ENCODE measurements around the gene PECR. TPM values are rescaled to one million over a fixed set of nuclear protein-coding genes. Genes with fewer than 3 reads are reported as not detected.

The PECR gene
- total and polyA plus RNA-seq, 2 of the 4 experiments (the other 2 are of a cell fraction): 11.4 to 17.7 TPM

- Histone ChIP-seq H3K4me1 (ENCODE audit: control insufficient read depth, insufficient read depth, low read length) (peaks cover 2% of the 10 kb centered on the region; the same call in 1 of the 2 replicates), H2BK20ac (ENCODE audit: low read depth, low read length) (no peak overlapping the region), H3K36me3 (ENCODE audit: control insufficient read depth, insufficient read depth, low read length) (no peaks in the 10 kb centered on the region), H3K18ac (ENCODE audit: low read depth, low read length) (no peak overlapping the region), H3K9me1 (ENCODE audit: insufficient read depth, low read length) (no peaks in the 10 kb centered on the region), H3K79me1 (ENCODE audit: low read depth in 1 of 2, low read length in 2 of 2) (no peaks in the 10 kb centered on the region), H2AFZ (replicated peaks; ENCODE audit: low read length, poor library complexity) (peak overlapping the region; percentile 93), H3K14ac (replicated peaks; ENCODE audit: low read depth, low read length) (peak overlapping the region; percentile 19; the same call in 1 of the 2 replicates), H3K4ac (ENCODE audit: low read depth, low read length) (no peak overlapping the region), H4K91ac (ENCODE audit: insufficient read depth, low read depth, low read length) (no peak overlapping the region), H2BK120ac (ENCODE audit: low read depth, low read length) (no peak overlapping the region), H2AK9ac (replicated peaks; ENCODE audit: low read depth, low read length, poor library complexity) (peak overlapping the region; percentile 22), H2AK5ac (ENCODE audit: low read depth, low read length) (no peak overlapping the region), H4K8ac (ENCODE audit: low read depth in 2 of 2, low read length in 2 of 2) (peak overlapping the region in 1 of 2 experiments; percentile 24; a peak in 1 of 4 replicates), H3K56ac (ENCODE audit: extremely low read depth, insufficient read depth, low read length) (no peak overlapping the region), H3K23ac (ENCODE audit: low read depth, low read length) (peak overlapping the region; percentile 62; the same call in 1 of the 2 replicates), H3K27ac (ENCODE audit: insufficient read depth, low read length) (no peak overlapping the region), H4K5ac (ENCODE audit: low read depth, low read length) (no peak overlapping the region), H3K9ac (ENCODE audit: low read depth, low read length) (peak overlapping the region; percentile 44; the same call in 1 of the 2 replicates), H3K4me2 (ENCODE audit: low read depth, low read length) (peak overlapping the region; percentile 100), H3K9me3 (ENCODE audit: control insufficient read depth, insufficient read depth, low read length) (no peaks in the 10 kb centered on the region), H3K4me3 (ENCODE audit: insufficient read depth, low read depth, low read length) (peak overlapping the region; percentile 89), H2BK5ac (ENCODE audit: low read depth, low read length, poor library complexity, severe bottlenecking) (no peak overlapping the region), H3K27me3 (ENCODE audit: control insufficient read depth, insufficient read depth, low read length) (no peaks in the 10 kb centered on the region), H4K20me1 (ENCODE audit: insufficient read depth, low read length) (no peaks in the 10 kb centered on the region), H2BK15ac (ENCODE audit: low read depth, low read length) (no peak overlapping the region)
- DNase-seq (no peak), ATAC-seq (ENCODE audit: low read depth) (peak; percentile 5; the same call in 1 of the 2 replicates)
- 10% methylated on average over 3 of the region's 6 CpGs; no CpG with 5 or more reads in 1 of the 2 experiments for WGBS, 2 experiments (ENCODE audit: extremely low coverage in 2 of 2, insufficient read length in 1 of 2)
- POLR2A ChIA-PET (ENCODE audit: unreplicated experiment): no interaction called here
- TF ChIP-seq MAFK (IDR thresholded peaks at IDR 0.05; ENCODE audit: low read depth, low read length): peak; percentile 87
- TF ChIP-seq POLR2A (IDR thresholded peaks at IDR 0.05; ENCODE audit: low read depth, low read length): no peak
- intact Hi-C loops (cut with micrococcal nuclease) (no loop called here), dilution Hi-C loops (cut with HindIII; ENCODE audit: low sequenced_read_pairs, unreplicated experiment) (no loop called here), in situ Hi-C loops (cut with MboI; ENCODE audit: low sequenced_read_pairs) (no loop called here)
- BruUV-seq (replicated peaks): no TSS peak
- CTCF ChIA-PET: interaction anchor here (1.5 to 2.7 kb wide), 2 partner anchors 12 to 62 kb away, joined by 4 to 12 read pairs; no protein-coding TSS in a partner anchor
Measured at GRCh38 chr2:216012830-216013079, 68.9 kb downstream of the PECR start.

All from IMR-90 (cell line).